Liver (tissue), 9 donors: Measurements from ENCODE around the gene KRTAP5-3. TPM values are rescaled to one million over a fixed set of nuclear protein-coding genes. Genes with fewer than 3 reads are reported as not detected.
"Not testable (repeated sequence)": the region's sequence is repeated elsewhere in the genome, so short reads cannot be mapped to it uniquely, and the experiment has no call there.

Experiments used
- DNase-seq: peaks from one replicate; pipeline ENCODE4 v3.0.0-alpha.2; 2017; ENCODE audit warnings: low spot score
- H3K27ac ChIP-seq, 2 donors: one replicate each; pipeline ENCODE4 v1.7.0; 2013; ENCODE audit warnings: inconsistent platforms in 2 of 2, low read length in 2 of 2, control low read depth in 1 of 2, low read depth in 1 of 2, mild to moderate bottlenecking in 1 of 2
- H3K27me3 ChIP-seq, 4 donors: one replicate each; pipeline versions ENCODE4 v1.6.1 to v1.7.0; 2013; ENCODE audit warnings: low read length in 3 of 4, inconsistent platforms in 1 of 4, mild to moderate bottlenecking in 1 of 4, moderate library complexity in 1 of 4; ENCODE audit not compliant: control insufficient read depth in 4 of 4, insufficient read depth in 4 of 4
- H3K36me3 ChIP-seq, 4 donors: one replicate each; pipeline versions ENCODE4 v1.6.1 to v1.7.0; 2013; ENCODE audit warnings: low read length in 3 of 4, mild to moderate bottlenecking in 3 of 4, low read depth in 1 of 4, moderate library complexity in 1 of 4; ENCODE audit not compliant: control insufficient read depth in 4 of 4, insufficient read depth in 3 of 4
- H3K4me1 ChIP-seq, 4 donors: one replicate each; pipeline versions ENCODE4 v1.6.1 to v1.7.0; 2013; ENCODE audit warnings: low read length in 3 of 4, mild to moderate bottlenecking in 3 of 4, moderate library complexity in 1 of 4; ENCODE audit not compliant: control insufficient read depth in 4 of 4, insufficient read depth in 4 of 4
- H3K4me3 ChIP-seq, 3 donors: one replicate each; pipeline versions ENCODE4 v1.6.1 to v1.7.0; 2013; ENCODE audit warnings: low read length in 3 of 3, control low read depth in 1 of 3, low read depth in 1 of 3, mild to moderate bottlenecking in 1 of 3
- H3K9ac ChIP-seq, 2 donors: one replicate each; pipeline ENCODE4 v1.7.0; 2013; ENCODE audit warnings: low read length in 2 of 2, mild to moderate bottlenecking in 2 of 2, moderate library complexity in 2 of 2, control low read depth in 1 of 2, low read depth in 1 of 2
- H3K9me3 ChIP-seq, 4 donors: one replicate each; pipeline versions ENCODE4 v1.6.1 to v1.7.0; 2013; ENCODE audit warnings: low read length in 3 of 4; ENCODE audit not compliant: control insufficient read depth in 4 of 4
- ATF3 ChIP-seq: IDR thresholded peaks from 2 replicates; pipeline ENCODE4 v1.6.1; 2016; ENCODE audit warnings: antibody characterized with exemption
- CTCF ChIP-seq: fragments of 150-350 bp; IDR thresholded peaks from 2 replicates; pipeline ENCODE4 v1.5.1; 2017; ENCODE audit warnings: improper control_type of control experiment, low read depth, low read length; ENCODE audit not compliant: missing input control
- EGR1 ChIP-seq, 2 donors: IDR thresholded peaks; 2 replicates each; pipeline ENCODE4 v1.6.1; 2016 to 2018; ENCODE audit warnings: antibody characterized with exemption in 2 of 2, low read depth in 2 of 2
- FOXA1 ChIP-seq: IDR thresholded peaks from 2 replicates; pipeline ENCODE4 v1.6.1; 2016; ENCODE audit warnings: antibody characterized with exemption
- FOXA2 ChIP-seq: IDR thresholded peaks from 2 replicates; pipeline ENCODE4 v1.6.1; 2016; ENCODE audit warnings: antibody characterized with exemption
- GABPA ChIP-seq, 2 donors: IDR thresholded peaks in 1 of 2; conservative IDR thresholded peaks in 1 of 2; 2 replicates each; pipeline ENCODE4 v1.6.1; 2016; ENCODE audit warnings: antibody characterized with exemption in 2 of 2, mild to moderate bottlenecking in 1 of 2, moderate library complexity in 1 of 2
- HNF4A ChIP-seq, 2 donors: conservative IDR thresholded peaks; 2 replicates each; pipeline ENCODE4 v1.6.1; 2016; ENCODE audit warnings: antibody characterized with exemption in 2 of 2, mild to moderate bottlenecking in 2 of 2
- HNF4G ChIP-seq: IDR thresholded peaks from 2 replicates; pipeline ENCODE4 v1.6.1; 2016; ENCODE audit warnings: antibody characterized with exemption
- JUND ChIP-seq, 2 donors: IDR thresholded peaks; 2 replicates each; pipeline ENCODE4 v1.6.1; 2016; ENCODE audit warnings: antibody characterized with exemption in 2 of 2
- MAX ChIP-seq: IDR thresholded peaks from 2 replicates; pipeline ENCODE4 v1.6.1; 2016; ENCODE audit warnings: antibody characterized with exemption
- NR2F2 ChIP-seq: IDR thresholded peaks from 2 replicates; pipeline ENCODE4 v1.6.1; 2016; ENCODE audit warnings: antibody characterized with exemption
- RAD21 ChIP-seq, 2 donors: IDR thresholded peaks; 2 replicates each; pipeline ENCODE4 v1.6.1; 2016; ENCODE audit warnings: antibody characterized with exemption in 2 of 2, mild to moderate bottlenecking in 2 of 2
- REST ChIP-seq: IDR thresholded peaks from 2 replicates; pipeline ENCODE4 v1.6.1; 2016; ENCODE audit warnings: antibody characterized with exemption, mild to moderate bottlenecking
- RXRA ChIP-seq, 2 donors: IDR thresholded peaks; 2 replicates each; pipeline ENCODE4 v1.6.1; 2017 to 2018; ENCODE audit warnings: antibody characterized with exemption in 2 of 2, mild to moderate bottlenecking in 1 of 2
- SP1 ChIP-seq: IDR thresholded peaks from 2 replicates; pipeline ENCODE4 v1.6.1; 2018; ENCODE audit warnings: antibody characterized with exemption, mild to moderate bottlenecking
- TAF1 ChIP-seq: conservative IDR thresholded peaks from 2 replicates; pipeline ENCODE4 v1.6.1; 2016; ENCODE audit warnings: antibody characterized with exemption, mild to moderate bottlenecking
- YY1 ChIP-seq: IDR thresholded peaks from 2 replicates; pipeline ENCODE4 v1.6.1; 2016; ENCODE audit warnings: antibody characterized with exemption, mild to moderate bottlenecking
- ZBTB33 ChIP-seq: IDR thresholded peaks from 2 replicates; pipeline ENCODE4 v1.6.1; 2016; ENCODE audit warnings: antibody characterized with exemption
- WGBS: extraction: QIAGEN DNeasy Blood & Tissue Kit; methylation state at CpG from one replicate; pipeline ENCODE4 v1.1.7; 2013; 5-methylcytosine and 5-hydroxymethylcytosine counted together
- polyA plus RNA-seq, 2 donors: library from polyadenylated mRNA; stranded (reverse) in 1 of 2; unstranded in 1 of 2; fragments of 200-250 nt in 1 of 2; fragments of >200 nt in 1 of 2; fragmentation: Nextera tagmentation in 1 of 2; extraction: Ambion mirVana in 1 of 2; gene quantifications; one replicate each; pipeline versions ENCODE4 v1.2.1 to v1.2.3, GENCODE V29; 2013 to 2015
- total RNA-seq, 2 donors: library from RNA; depleted of rRNA; stranded (reverse); fragments of >200 nt; gene quantifications; one replicate each; pipeline ENCODE4 v1.2.3, GENCODE V29; 2014
- donor health status: healthy.
- donor health status: healthy.
- donor health status: healthy.
- donor health status: healthy.
- donor health status: healthy.

The KRTAP5-3 gene
- total and polyA plus RNA-seq, 4 donors: not detected

GRCh38 chr11:1604181-1604580, 4.1 kb downstream of the KRTAP5-3 start:
- no peaks in the 10 kb centered on the region for H3K4me1 ChIP-seq
- no peak overlapping the region for H3K4me3 ChIP-seq
- no peaks in the 10 kb centered on the region for H3K36me3 ChIP-seq
- no peak overlapping the region for H3K27ac ChIP-seq
- no peaks in the 10 kb centered on the region for H3K9me3 ChIP-seq
- no peak overlapping the region for H3K9ac ChIP-seq
- no peak for DNase-seq
- TF ChIP-seq TAF1 (no peak), YY1 (no peak), EGR1 (IDR thresholded peaks at IDR 0.05; ENCODE audit: low read depth in 2 of 2) (no peak), FOXA2 (no peak), FOXA1 (no peak), HNF4G (no peak), ZBTB33 (no peak), MAX (no peak), SP1 (no peak), JUND (IDR thresholded peaks at IDR 0.05) (no peak), HNF4A (conservative IDR thresholded peaks at IDR 0.05) (no peak), REST (no peak)
- WGBS: 93% methylated on average over 11 of the region's 11 CpGs
- peaks cover 0 to 4% (median 0%) of the 10 kb centered on the region in 4 donors for H3K27me3 ChIP-seq

- DNase-seq: no peak
- Histone ChIP-seq H3K4me3 (no peak overlapping the region), H3K36me3 (no peaks in the 10 kb centered on the region), H3K27me3 (peaks cover 0 to 4% (median 0%) of the 10 kb centered on the region in 4 donors), H3K27ac (no peak overlapping the region), H3K4me1 (peaks cover 0 to 3% (median 0%) of the 10 kb centered on the region in 4 donors), H3K9me3 (no peaks in the 10 kb centered on the region), H3K9ac (no peak overlapping the region)
- no peak for TF ChIP-seq RAD21 (IDR thresholded peaks at IDR 0.05)
- no peak for TF ChIP-seq NR2F2
- TF ChIP-seq GABPA (IDR thresholded peaks at IDR 0.05 in 1 of 2, conservative IDR thresholded peaks at IDR 0.05 in 1 of 2): no peak
- no peak for TF ChIP-seq TAF1
- TF ChIP-seq YY1: no peak
- no peak for TF ChIP-seq EGR1 (IDR thresholded peaks at IDR 0.05; ENCODE audit: low read depth in 2 of 2)
- no peak for TF ChIP-seq HNF4A (conservative IDR thresholded peaks at IDR 0.05)
- no peak for TF ChIP-seq SP1
- no peak for TF ChIP-seq RXRA (IDR thresholded peaks at IDR 0.05)
- no peak for TF ChIP-seq MAX
- TF ChIP-seq FOXA1: no peak
- no peak for TF ChIP-seq ATF3
- TF ChIP-seq HNF4G: no peak
- no peak for TF ChIP-seq JUND (IDR thresholded peaks at IDR 0.05)
- no peak for TF ChIP-seq FOXA2
- no peak for TF ChIP-seq CTCF
- WGBS: 71% methylated on average over 1 of the region's 1 CpG
These were observed 4.6 kb downstream of the KRTAP5-3 start for GRCh38 chr11:1603629-1604028.

GRCh38 chr11:1601663-1602062, 6.6 kb downstream of the KRTAP5-3 start:
- 61% methylated on average over 3 of the region's 3 CpGs for WGBS
- DNase-seq, H3K27me3 ChIP-seq: not testable (repeated sequence)

More at GRCh38 chr11:1601663-1602062, 6.6 kb downstream of the KRTAP5-3 start:
- H3K27ac ChIP-seq, H3K4me1 ChIP-seq, H3K4me3 ChIP-seq, H3K9me3 ChIP-seq, H3K9ac ChIP-seq, H3K36me3 ChIP-seq: not testable (repeated sequence)
